ENCODE measurements around the gene YIPF3.
"Not testable (repeated sequence)": the region's sequence is repeated elsewhere in the genome, so short reads cannot be mapped to it uniquely, and the experiment has no call there.

The YIPF3 gene

GRCh38 chr6:43491750-43492661, 24.7 kb downstream of the YIPF3 start:
- no peak for FAIRE-seq

GRCh38 chr6:43490523-43490939, 26.2 kb downstream of the YIPF3 start:
- no peak for FAIRE-seq

GRCh38 chr6:43489277-43490072, 27.3 kb downstream of the YIPF3 start:
- FAIRE-seq, result no peak

- FAIRE-seq, result no peak
These were observed 28.0 kb downstream of the YIPF3 start for GRCh38 chr6:43488667-43489276.

GRCh38 chr6:43481591-43482236, 35.0 kb downstream of the YIPF3 start:
- FAIRE-seq, result no peak

GRCh38 chr6:43481075-43481474, 35.7 kb downstream of the YIPF3 start:
- FAIRE-seq, result no peak

- FAIRE-seq, result no peak
These were observed 38.7 kb downstream of the YIPF3 start for GRCh38 chr6:43478008-43478372.

GRCh38 chr6:43477235-43478007, 39.3 kb downstream of the YIPF3 start, which contains the start of gene TJAP1:
Gene TJAP1, plus strand, starts transcription at chr6:43477570. Its CDS starts 21,432 bp downstream, at chr6:43499002.
- FAIRE-seq, result no peak

- FAIRE-seq, result no peak
These were observed 40.0 kb downstream of the YIPF3 start for GRCh38 chr6:43476746-43477145.

- no peak for FAIRE-seq
These were observed 41.2 kb downstream of the YIPF3 start for GRCh38 chr6:43475516-43475915.

- FAIRE-seq, result no peak
These were observed 44.2 kb downstream of the YIPF3 start for GRCh38 chr6:43472515-43472914.

GRCh38 chr6:43471399-43471798, 45.3 kb downstream of the YIPF3 start:
- FAIRE-seq, result no peak

- FAIRE-seq, result no peak
These were observed 46.8 kb downstream of the YIPF3 start for GRCh38 chr6:43469947-43470346.

GRCh38 chr6:43468748-43469681, 47.7 kb downstream of the YIPF3 start:
- no peak for FAIRE-seq

GRCh38 chr6:43468240-43468639, 48.5 kb downstream of the YIPF3 start:
- FAIRE-seq, result no peak

GRCh38 chr6:43467752-43468151, 49.0 kb downstream of the YIPF3 start:
- FAIRE-seq, result no peak

GRCh38 chr6:43467265-43467664, 49.5 kb downstream of the YIPF3 start:
- not testable (repeated sequence) for FAIRE-seq

- no peak for FAIRE-seq
These were observed 50.8 kb downstream of the YIPF3 start for GRCh38 chr6:43465948-43466347.

- no peak for FAIRE-seq
These were observed 52.4 kb downstream of the YIPF3 start for GRCh38 chr6:43464337-43464736.

GRCh38 chr6:43461936-43462335, 54.8 kb downstream of the YIPF3 start:
- no peak for FAIRE-seq

Measured in colon (tissue), 2 donors.